IMR-90 (cell line): ENCODE results near the gene EFHC2. TPM values are rescaled to one million over a fixed set of nuclear protein-coding genes. Genes with fewer than 3 reads are reported as not detected.

Experiments used
- ATAC-seq: fragments of 200-7000 bp; cut with Tn5 transposase; 2 replicates; pipeline ENCODE4 v1.9.1; 2020; ENCODE audit warnings: low read depth, mild to moderate bottlenecking, moderate library complexity
- BruUV-seq: library from RNA; stranded (reverse); fragments of 400-500 nt; replicated peaks from 2 replicates; lab custom pipeline; 2021; lab: Mats Ljungman, UMichigan
- CTCF ChIA-PET: fragments of 300-600 bp; formaldehyde crosslinking; extraction: SDS; loops from one replicate; lab custom pipeline; 2021; ENCODE audit warnings: antibody characterized with exemption; lab: Yijun Ruan, JAX
- POLR2A ChIA-PET: fragments of 300-600 bp; sonication (Branson Sonifier 250); formaldehyde crosslinking; loops from one replicate; lab custom pipeline; 2022; ENCODE audit warnings: antibody characterized with exemption; ENCODE audit not compliant: unreplicated experiment; lab: Charles Lee
- DNase-seq: peaks from one replicate; pipeline ENCODE4 v3.0.0; 2013
- H2AFZ ChIP-seq: replicated peaks from 2 replicates; pipeline ENCODE3; 2013; ENCODE audit warnings: low read length, mild to moderate bottlenecking; ENCODE audit not compliant: poor library complexity
- H2AK5ac ChIP-seq: 2 replicates; pipeline ENCODE4 v1.6.1; 2013; ENCODE audit warnings: low read depth, low read length, inconsistent platforms
- H2AK9ac ChIP-seq: replicated peaks from 2 replicates; pipeline ENCODE3; 2013; ENCODE audit warnings: mild to moderate bottlenecking, low read depth, low read length, moderate library complexity; ENCODE audit not compliant: poor library complexity
- H2BK120ac ChIP-seq: 2 replicates; pipeline ENCODE4 v1.6.1; 2013; ENCODE audit warnings: low read depth, low read length, inconsistent platforms
- H2BK15ac ChIP-seq: 3 replicates; pipeline ENCODE4 v1.6.1; 2013; ENCODE audit warnings: low read depth, low read length, inconsistent platforms
- H2BK20ac ChIP-seq: 2 replicates; pipeline ENCODE4 v1.6.1; 2013; ENCODE audit warnings: low read depth, mild to moderate bottlenecking, inconsistent platforms, low read length, moderate library complexity
- H2BK5ac ChIP-seq: 2 replicates; pipeline ENCODE4 v1.6.1; 2013; ENCODE audit warnings: mild to moderate bottlenecking, low read depth, low read length, inconsistent platforms; ENCODE audit not compliant: poor library complexity, severe bottlenecking
- H3K14ac ChIP-seq: replicated peaks from 2 replicates; pipeline ENCODE4 v1.6.1; 2013; ENCODE audit warnings: low read depth, low read length, inconsistent platforms
- H3K18ac ChIP-seq: 2 replicates; pipeline ENCODE4 v1.6.1; 2013; ENCODE audit warnings: low read depth, low read length, control low read depth
- H3K23ac ChIP-seq: 2 replicates; pipeline ENCODE4 v1.6.1; 2013; ENCODE audit warnings: low read depth, low read length, inconsistent platforms
- H3K27ac ChIP-seq: 2 replicates; pipeline ENCODE4 v1.5.1; 2013; ENCODE audit warnings: mild to moderate bottlenecking, control low read depth, low read length; ENCODE audit not compliant: insufficient read depth
- H3K27me3 ChIP-seq: 2 replicates; pipeline ENCODE4 v1.6.1; 2013; ENCODE audit warnings: low read length; ENCODE audit not compliant: control insufficient read depth, insufficient read depth
- H3K36me3 ChIP-seq: 2 replicates; pipeline ENCODE4 v1.6.1; 2013; ENCODE audit warnings: low read length, mixed read lengths; ENCODE audit not compliant: control insufficient read depth, insufficient read depth
- H3K4ac ChIP-seq: 2 replicates; pipeline ENCODE4 v1.6.1; 2013; ENCODE audit warnings: low read depth, low read length, inconsistent platforms
- H3K4me1 ChIP-seq: 2 replicates; pipeline ENCODE4 v1.6.1; 2013; ENCODE audit warnings: low read length, mixed read lengths; ENCODE audit not compliant: control insufficient read depth, insufficient read depth
- H3K4me2 ChIP-seq: 2 replicates; pipeline ENCODE4 v1.6.1; 2013; ENCODE audit warnings: low read depth, mild to moderate bottlenecking, control low read depth, low read length, moderate library complexity
- H3K4me3 ChIP-seq: 2 replicates; pipeline ENCODE4 v1.5.1; 2013; ENCODE audit warnings: low read depth, mild to moderate bottlenecking, control low read depth, low read length, moderate library complexity; ENCODE audit not compliant: insufficient read depth
- H3K56ac ChIP-seq: 2 replicates; pipeline ENCODE4 v1.6.1; 2013; ENCODE audit warnings: low read length, inconsistent platforms; ENCODE audit not compliant: insufficient read depth; ENCODE audit errors: extremely low read depth
- H3K79me1 ChIP-seq, 2 experiments: 2 replicates each; pipeline ENCODE4 v1.6.1; 2013; ENCODE audit warnings: low read length in 2 of 2, inconsistent platforms in 1 of 2, low read depth in 1 of 2
- H3K9ac ChIP-seq: 2 replicates; pipeline ENCODE4 v1.6.1; 2013; ENCODE audit warnings: low read depth, low read length, control low read depth
- H3K9me1 ChIP-seq: 2 replicates; pipeline ENCODE4 v1.6.1; 2013; ENCODE audit warnings: low read length, inconsistent platforms; ENCODE audit not compliant: insufficient read depth
- H3K9me3 ChIP-seq: 2 replicates; pipeline ENCODE4 v1.6.1; 2013; ENCODE audit warnings: low read length; ENCODE audit not compliant: control insufficient read depth, insufficient read depth
- H4K20me1 ChIP-seq: 2 replicates; pipeline ENCODE4 v1.6.1; 2013; ENCODE audit warnings: low read length, inconsistent platforms; ENCODE audit not compliant: insufficient read depth
- H4K5ac ChIP-seq: 2 replicates; pipeline ENCODE4 v1.6.1; 2013; ENCODE audit warnings: mild to moderate bottlenecking, low read depth, low read length, control low read depth
- H4K8ac ChIP-seq, 2 experiments: 2 replicates each; pipeline ENCODE4 v1.6.1; 2013; ENCODE audit warnings: low read depth in 2 of 2, low read length in 2 of 2, control low read depth in 1 of 2, inconsistent platforms in 1 of 2
- H4K91ac ChIP-seq: 2 replicates; pipeline ENCODE4 v1.6.1; 2013; ENCODE audit warnings: low read depth, low read length, inconsistent platforms; ENCODE audit not compliant: insufficient read depth
- CEBPB ChIP-seq: IDR thresholded peaks from 2 replicates; pipeline ENCODE4 v1.6.1; 2012; ENCODE audit warnings: low read depth, low read length, improper control_type of control experiment
- CHD1 ChIP-seq: IDR thresholded peaks from 2 replicates; pipeline ENCODE4 v1.6.1; 2012; ENCODE audit warnings: low read depth, low read length, improper control_type of control experiment
- MAFK ChIP-seq: IDR thresholded peaks from 2 replicates; pipeline ENCODE4 v1.6.1; 2012; ENCODE audit warnings: low read depth, low read length, improper control_type of control experiment
- NFE2L2 ChIP-seq: fragments of 150-350 bp; IDR thresholded peaks from 2 replicates; pipeline ENCODE4 v1.6.1; 2016; ENCODE audit warnings: low read depth, mild to moderate bottlenecking, low read length
- RAD21 ChIP-seq: IDR thresholded peaks from 2 replicates; pipeline ENCODE4 v1.6.1; 2012; ENCODE audit warnings: low read length, improper control_type of control experiment
- RFX5 ChIP-seq: IDR thresholded peaks from 2 replicates; pipeline ENCODE4 v1.8.0; 2012; ENCODE audit warnings: low read depth, mild to moderate bottlenecking, low read length, moderate library complexity
- SMC3 ChIP-seq: fragments of 150-350 bp; IDR thresholded peaks from 2 replicates; pipeline ENCODE4 v1.6.1; 2016; ENCODE audit warnings: low read depth, mild to moderate bottlenecking, antibody characterized with exemption, low read length, moderate library complexity
- dilution Hi-C: fragments of 300-500 bp; cut with HindIII; formaldehyde crosslinking; loops from one replicate; pipeline ENCODE4 v1.14.3; 2018; ENCODE audit warnings: low sequenced_read_pairs; ENCODE audit not compliant: unreplicated experiment
- in situ Hi-C: fragments of 300-500 bp; cut with MboI; formaldehyde crosslinking; loops from 3 replicates; pipeline ENCODE4 v1.14.3; 2019; ENCODE audit warnings: low sequenced_read_pairs, inconsistent platforms, mixed read lengths
- intact Hi-C: fragments of 100-400 bp; cut with micrococcal nuclease; formaldehyde crosslinking; loops from 2 replicates; pipeline ENCODE4 v1.10.0; 2022
- polyA plus RNA-seq, 3 experiments: library from polyadenylated mRNA; depleted of rRNA; stranded (reverse); fragments of >200 nt; gene quantifications; 2 replicates each; pipeline ENCODE4 v1.2.3, GENCODE V29; 2012; ENCODE audit warnings: low replicate concordance in 1 of 3
- total RNA-seq: library from RNA; depleted of rRNA; stranded (reverse); fragments of >200 nt; gene quantifications from 2 replicates; pipeline ENCODE4 v1.2.3, GENCODE V29; 2012
- TF ChIP-seq, protein P1 (sequence below): fragments of 150-350 bp; IDR thresholded peaks from 2 replicates; pipeline ENCODE4 v1.6.1; 2017; ENCODE audit warnings: mild to moderate bottlenecking, antibody characterized with exemption, low read length, low read depth
- TF ChIP-seq, protein P2 (sequence below): fragments of 150-350 bp; IDR thresholded peaks from 2 replicates; pipeline ENCODE4 v1.6.1; 2016; ENCODE audit warnings: low read depth, mild to moderate bottlenecking, low read length, moderate library complexity, borderline replicate concordance
- TF ChIP-seq, protein P3 (sequence below): conservative IDR thresholded peaks from 2 replicates; pipeline ENCODE4 v1.5.1; 2012; ENCODE audit warnings: mild to moderate bottlenecking, low read depth, low read length, improper control_type of control experiment

Gene EFHC2
- total and polyA plus RNA-seq, 2 of the 4 experiments (the other 2 are of a cell fraction), result 0.18 to 0.24 TPM

DNA sequence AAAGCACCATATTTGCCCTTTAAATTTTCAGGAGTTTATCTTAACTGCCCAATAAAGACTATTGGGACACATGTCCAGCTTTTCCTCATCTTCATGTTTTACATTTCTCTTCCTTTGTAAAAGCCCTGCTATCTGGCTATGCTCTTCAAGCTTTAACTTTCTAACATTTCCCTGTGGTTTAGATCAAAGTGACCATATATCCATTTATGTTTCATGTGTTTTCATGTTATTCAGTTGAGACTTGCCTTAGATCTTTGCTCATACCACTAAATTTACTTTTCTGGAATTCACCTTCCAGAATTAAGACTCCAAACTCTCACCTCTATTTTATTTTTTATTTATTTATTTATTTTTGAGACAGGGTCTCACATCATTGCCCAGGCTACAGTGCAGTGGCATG, 78.5 kb downstream of the EFHC2 start:
- no peak overlapping the region for H2AK9ac ChIP-seq
- ChIA-PET POLR2A (no interaction called here), CTCF (no interaction called here)
- H3K27me3 ChIP-seq, result peaks cover 3% of the 10 kb centered on the region
- no peak overlapping the region for H3K4me3 ChIP-seq
- H3K79me1 ChIP-seq, result no peaks in the 10 kb centered on the region
- H3K9ac ChIP-seq, result no peak overlapping the region
- H3K9me1 ChIP-seq, result no peaks in the 10 kb centered on the region
- dilution Hi-C loops, result no loop called here
- H4K5ac ChIP-seq, result no peak overlapping the region
- no peaks in the 10 kb centered on the region for H3K36me3 ChIP-seq
- no peak overlapping the region for H2BK15ac ChIP-seq
- no peak for ATAC-seq
- intact Hi-C loops, result no loop called here
- no peak overlapping the region for H2BK5ac ChIP-seq
- H2AK5ac ChIP-seq, result no peak overlapping the region
- no peak overlapping the region for H3K23ac ChIP-seq
- H2AFZ ChIP-seq, result no peak overlapping the region
- no peak overlapping the region for H3K14ac ChIP-seq
- in situ Hi-C loops, result no loop called here
- no TSS peak for BruUV-seq
- H3K4ac ChIP-seq, result no peak overlapping the region
- H4K20me1 ChIP-seq, result no peaks in the 10 kb centered on the region
- H4K91ac ChIP-seq, result no peak overlapping the region
- TF ChIP-seq NFE2L2 (no peak), SMC3 (no peak), RFX5 (no peak), RAD21 (no peak), CHD1 (no peak), MAFK (no peak), CEBPB (no peak)
- TF ChIP-seq, protein P1, sequence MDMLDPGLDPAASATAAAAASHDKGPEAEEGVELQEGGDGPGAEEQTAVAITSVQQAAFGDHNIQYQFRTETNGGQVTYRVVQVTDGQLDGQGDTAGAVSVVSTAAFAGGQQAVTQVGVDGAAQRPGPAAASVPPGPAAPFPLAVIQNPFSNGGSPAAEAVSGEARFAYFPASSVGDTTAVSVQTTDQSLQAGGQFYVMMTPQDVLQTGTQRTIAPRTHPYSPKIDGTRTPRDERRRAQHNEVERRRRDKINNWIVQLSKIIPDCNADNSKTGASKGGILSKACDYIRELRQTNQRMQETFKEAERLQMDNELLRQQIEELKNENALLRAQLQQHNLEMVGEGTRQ, result no peak
- TF ChIP-seq, protein P2, sequence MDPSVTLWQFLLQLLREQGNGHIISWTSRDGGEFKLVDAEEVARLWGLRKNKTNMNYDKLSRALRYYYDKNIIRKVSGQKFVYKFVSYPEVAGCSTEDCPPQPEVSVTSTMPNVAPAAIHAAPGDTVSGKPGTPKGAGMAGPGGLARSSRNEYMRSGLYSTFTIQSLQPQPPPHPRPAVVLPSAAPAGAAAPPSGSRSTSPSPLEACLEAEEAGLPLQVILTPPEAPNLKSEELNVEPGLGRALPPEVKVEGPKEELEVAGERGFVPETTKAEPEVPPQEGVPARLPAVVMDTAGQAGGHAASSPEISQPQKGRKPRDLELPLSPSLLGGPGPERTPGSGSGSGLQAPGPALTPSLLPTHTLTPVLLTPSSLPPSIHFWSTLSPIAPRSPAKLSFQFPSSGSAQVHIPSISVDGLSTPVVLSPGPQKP, result no peak
- TF ChIP-seq, protein P3, sequence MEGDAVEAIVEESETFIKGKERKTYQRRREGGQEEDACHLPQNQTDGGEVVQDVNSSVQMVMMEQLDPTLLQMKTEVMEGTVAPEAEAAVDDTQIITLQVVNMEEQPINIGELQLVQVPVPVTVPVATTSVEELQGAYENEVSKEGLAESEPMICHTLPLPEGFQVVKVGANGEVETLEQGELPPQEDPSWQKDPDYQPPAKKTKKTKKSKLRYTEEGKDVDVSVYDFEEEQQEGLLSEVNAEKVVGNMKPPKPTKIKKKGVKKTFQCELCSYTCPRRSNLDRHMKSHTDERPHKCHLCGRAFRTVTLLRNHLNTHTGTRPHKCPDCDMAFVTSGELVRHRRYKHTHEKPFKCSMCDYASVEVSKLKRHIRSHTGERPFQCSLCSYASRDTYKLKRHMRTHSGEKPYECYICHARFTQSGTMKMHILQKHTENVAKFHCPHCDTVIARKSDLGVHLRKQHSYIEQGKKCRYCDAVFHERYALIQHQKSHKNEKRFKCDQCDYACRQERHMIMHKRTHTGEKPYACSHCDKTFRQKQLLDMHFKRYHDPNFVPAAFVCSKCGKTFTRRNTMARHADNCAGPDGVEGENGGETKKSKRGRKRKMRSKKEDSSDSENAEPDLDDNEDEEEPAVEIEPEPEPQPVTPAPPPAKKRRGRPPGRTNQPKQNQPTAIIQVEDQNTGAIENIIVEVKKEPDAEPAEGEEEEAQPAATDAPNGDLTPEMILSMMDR, result no peak
- no peak overlapping the region for H3K56ac ChIP-seq
- H4K8ac ChIP-seq, result no peak overlapping the region
- no peaks in the 10 kb centered on the region for H3K9me3 ChIP-seq
- no peak for DNase-seq
- no peaks in the 10 kb centered on the region for H3K4me1 ChIP-seq
- H2BK120ac ChIP-seq, result no peak overlapping the region
- no peak overlapping the region for H2BK20ac ChIP-seq
- no peak overlapping the region for H3K4me2 ChIP-seq
- no peak overlapping the region for H3K27ac ChIP-seq
- H3K18ac ChIP-seq, result no peak overlapping the region
